MCF 10A (cell line): ENCODE data around the gene MAMSTR. TPM values are rescaled to one million over a fixed set of nuclear protein-coding genes. Genes with fewer than 3 reads are reported as not detected.

Experiments used
- BruUV-seq: library from RNA; stranded (reverse); fragments of 400-500 nt; replicated peaks from 2 replicates; lab custom pipeline; 2021; lab: Mats Ljungman, UMichigan
- CTCF ChIA-PET: fragments of 300-600 bp; sonication (Branson Sonifier 250); formaldehyde crosslinking; extraction: SDS; loops from one replicate; lab custom pipeline; 2021; ENCODE audit warnings: antibody characterized with exemption, inconsistent platforms; lab: Yijun Ruan, JAX
- POLR2A ChIA-PET: fragments of 300-600, 350-650 bp; sonication (Branson Sonifier 250); formaldehyde crosslinking; extraction: SDS; loops from one replicate; lab custom pipeline; 2020; ENCODE audit warnings: antibody characterized with exemption, inconsistent platforms; lab: Yijun Ruan, JAX
- DNase-seq: peaks from one replicate; pipeline ENCODE4 v3.0.0-alpha.2; 2018; ENCODE audit not compliant: unreplicated experiment
- H3K27ac Mint-ChIP-seq: one replicate; pipeline ENCODE4 v1.8.0; 2022; ENCODE audit warnings: mild to moderate bottlenecking, low read depth, mixed read lengths; ENCODE audit not compliant: unreplicated experiment
- H3K27me3 Mint-ChIP-seq: one replicate; pipeline ENCODE4 v1.8.0; 2022; ENCODE audit warnings: mixed read lengths; ENCODE audit not compliant: insufficient read depth, unreplicated experiment
- H3K36me3 Mint-ChIP-seq: one replicate; pipeline ENCODE4 v1.8.0; 2022; ENCODE audit warnings: mild to moderate bottlenecking, moderate library complexity, mixed read lengths; ENCODE audit not compliant: insufficient read depth, unreplicated experiment
- H3K4me1 Mint-ChIP-seq: one replicate; pipeline ENCODE4 v1.8.0; 2022; ENCODE audit warnings: mixed read lengths; ENCODE audit not compliant: insufficient read depth, unreplicated experiment
- H3K4me3 Mint-ChIP-seq: one replicate; pipeline ENCODE4 v1.8.0; 2022; ENCODE audit warnings: mild to moderate bottlenecking, moderate library complexity, mixed read lengths; ENCODE audit not compliant: unreplicated experiment
- H3K9me3 Mint-ChIP-seq: one replicate; pipeline ENCODE4 v1.8.0; 2022; ENCODE audit warnings: mixed read lengths; ENCODE audit not compliant: unreplicated experiment
- CTCF ChIP-seq: fragments of 200-600 bp; IDR thresholded peaks from one replicate; pipeline ENCODE4 v1.8.0; 2022; ENCODE audit warnings: antibody characterized with exemption, mild to moderate bottlenecking; ENCODE audit not compliant: unreplicated experiment
- intact Hi-C: fragments of 100-400 bp; cut with micrococcal nuclease; formaldehyde crosslinking; loops from 2 replicates; pipeline ENCODE4 v1.14.1; 2022
- total RNA-seq: library from RNA; stranded (reverse); gene quantifications from 2 replicates; pipeline ENCODE4 v1.2.3, GENCODE V29; 2022

MAMSTR gene
- total RNA-seq, 1 experiment from 2014 or later, result 0.65 TPM

- CTCF ChIA-PET, result no interaction called here
- Mint-ChIP-seq H3K36me3 (no peaks in the 10 kb centered on the region), H3K4me1 (peaks cover 4% of the 10 kb centered on the region), H3K27ac (no peak overlapping the region), H3K27me3 (peaks cover 19% of the 10 kb centered on the region), H3K4me3 (no peak overlapping the region), H3K9me3 (no peaks in the 10 kb centered on the region)
- no peak for TF ChIP-seq CTCF
- intact Hi-C loops, result no loop called here
- BruUV-seq, result no TSS peak
- DNase-seq, result no peak
- POLR2A ChIA-PET, result no interaction called here
Observed at GRCh38 chr19:48734625-48735024, 15.1 kb upstream of the MAMSTR start.

- CTCF ChIA-PET, result no interaction called here
- BruUV-seq, result no TSS peak
Observed at GRCh38 chr19:48731452-48731851, 11.9 kb upstream of the MAMSTR start.

GRCh38 chr19:48728911-48729664 is 9.6 kb upstream of the MAMSTR start:
- peaks cover 19% of the 10 kb centered on the region for H3K27me3 Mint-ChIP-seq
- H3K4me1 Mint-ChIP-seq, result peaks cover 8% of the 10 kb centered on the region
- CTCF ChIA-PET, result interaction anchor here (0.9 kb wide), 1 partner anchor 59 kb away, joined by 3 read pairs; no protein-coding TSS in a partner anchor
- no peak for TF ChIP-seq CTCF
- H3K27ac Mint-ChIP-seq, result no peak overlapping the region
- peaks cover 8% of the 10 kb centered on the region for H3K9me3 Mint-ChIP-seq
- no peaks in the 10 kb centered on the region for H3K36me3 Mint-ChIP-seq
- POLR2A ChIA-PET, result interaction anchor here (1.1 kb wide), 1 partner anchor 17 kb away, joined by 4 read pairs; no protein-coding TSS in a partner anchor
- no peak overlapping the region for H3K4me3 Mint-ChIP-seq
- intact Hi-C loops, result no loop called here
- DNase-seq, result no peak
- no TSS peak for BruUV-seq

More at GRCh38 chr19:48731452-48731851, 11.9 kb upstream of the MAMSTR start:
- Mint-ChIP-seq H3K27ac (no peak overlapping the region), H3K4me1 (no peaks in the 10 kb centered on the region), H3K36me3 (no peaks in the 10 kb centered on the region), H3K27me3 (peaks cover 19% of the 10 kb centered on the region), H3K4me3 (no peak overlapping the region), H3K9me3 (no peaks in the 10 kb centered on the region)
- intact Hi-C loops, result no loop called here
- POLR2A ChIA-PET, result no interaction called here
- TF ChIP-seq CTCF, result no peak
- no peak for DNase-seq

GRCh38 chr19:48726556-48726955 is 7.0 kb upstream of the MAMSTR start:
- no TSS peak for BruUV-seq
- DNase-seq, result no peak
- Mint-ChIP-seq H3K4me3 (no peak overlapping the region), H3K27me3 (peaks cover 4% of the 10 kb centered on the region), H3K4me1 (peaks cover 8% of the 10 kb centered on the region), H3K9me3 (peaks cover 8% of the 10 kb centered on the region), H3K36me3 (no peaks in the 10 kb centered on the region), H3K27ac (peak overlapping the region; percentile 35)
- intact Hi-C loops, result no loop called here
- TF ChIP-seq CTCF, result no peak
- CTCF ChIA-PET, result interaction anchor here (0.7 to 2.4 kb wide), 4 partner anchors 12 to 116 kb away, joined by 3 to 8 read pairs (median 4); no protein-coding TSS in a partner anchor
- POLR2A ChIA-PET, result interaction anchor here (0.6 to 2.2 kb wide), 4 partner anchors 12 to 1280 kb away, joined by 3 to 9 read pairs (median 7); partner anchors contain the start of gene PPP1R15A
